ENCODE measurements around the gene RAB1A. TPM values are rescaled to one million over a fixed set of nuclear protein-coding genes. Genes with fewer than 3 reads are reported as not detected.

The RAB1A gene
- total RNA-seq, 1 donor from 2014 or later: 78.1 TPM

DNA sequence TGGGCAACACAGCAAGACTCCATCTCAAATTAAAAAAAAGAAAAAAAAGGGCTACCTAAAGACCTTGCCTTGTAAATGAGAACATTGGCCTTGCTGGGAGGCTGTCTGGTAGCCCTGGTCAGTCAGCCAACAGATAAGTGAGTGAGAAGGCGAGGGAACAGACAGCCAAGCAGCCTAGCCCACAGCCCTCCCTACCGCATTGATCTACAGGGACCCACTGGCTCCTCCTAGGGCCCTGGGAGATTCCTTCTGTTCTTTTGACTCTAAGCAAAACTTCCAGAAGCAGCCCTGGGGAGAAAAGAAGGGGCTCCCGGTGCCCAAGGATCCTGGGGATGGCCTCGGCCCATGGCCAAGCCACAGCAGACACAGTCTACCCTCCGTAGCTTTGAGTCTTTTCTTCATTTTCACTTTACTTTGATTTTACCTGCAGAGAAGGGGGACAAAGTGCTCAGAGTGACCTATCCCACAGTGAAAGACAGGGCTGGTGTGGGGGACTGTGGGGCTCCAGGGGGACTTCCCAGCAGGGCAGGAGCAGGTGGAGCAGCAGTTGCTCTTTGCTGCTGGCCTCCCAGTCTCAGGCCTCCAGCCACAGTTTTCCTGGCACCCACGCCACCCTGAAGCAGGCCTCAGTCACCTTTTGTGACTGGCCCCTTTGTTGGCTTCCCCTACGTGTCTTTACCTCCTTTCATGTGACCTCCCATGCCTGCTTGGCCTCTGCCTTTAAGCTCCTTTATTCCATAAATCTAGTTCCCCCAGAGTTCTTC, 68.6 kb downstream of the RAB1A start:
- no peak for DNase-seq

DNA sequence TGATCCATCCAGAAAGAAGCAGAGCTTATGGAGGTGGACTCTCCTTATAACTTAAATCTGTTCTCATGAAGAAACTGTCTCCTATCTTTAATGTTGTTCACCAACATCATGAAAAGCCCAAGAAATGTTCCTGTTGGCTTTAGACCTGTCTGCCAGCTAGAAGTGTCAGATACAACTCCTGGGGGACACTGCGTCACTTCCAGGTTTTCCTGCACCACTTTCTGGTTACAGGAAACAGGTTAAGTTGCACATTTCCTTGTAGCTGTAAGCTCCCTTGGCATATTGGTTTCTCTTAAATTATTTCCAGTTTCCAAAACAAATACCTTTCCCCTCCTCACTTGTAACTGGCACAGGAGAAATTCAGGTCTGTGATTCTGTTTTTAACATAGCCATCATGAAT, 70.8 kb downstream of the RAB1A start:
- no peak for DNase-seq

DNA sequence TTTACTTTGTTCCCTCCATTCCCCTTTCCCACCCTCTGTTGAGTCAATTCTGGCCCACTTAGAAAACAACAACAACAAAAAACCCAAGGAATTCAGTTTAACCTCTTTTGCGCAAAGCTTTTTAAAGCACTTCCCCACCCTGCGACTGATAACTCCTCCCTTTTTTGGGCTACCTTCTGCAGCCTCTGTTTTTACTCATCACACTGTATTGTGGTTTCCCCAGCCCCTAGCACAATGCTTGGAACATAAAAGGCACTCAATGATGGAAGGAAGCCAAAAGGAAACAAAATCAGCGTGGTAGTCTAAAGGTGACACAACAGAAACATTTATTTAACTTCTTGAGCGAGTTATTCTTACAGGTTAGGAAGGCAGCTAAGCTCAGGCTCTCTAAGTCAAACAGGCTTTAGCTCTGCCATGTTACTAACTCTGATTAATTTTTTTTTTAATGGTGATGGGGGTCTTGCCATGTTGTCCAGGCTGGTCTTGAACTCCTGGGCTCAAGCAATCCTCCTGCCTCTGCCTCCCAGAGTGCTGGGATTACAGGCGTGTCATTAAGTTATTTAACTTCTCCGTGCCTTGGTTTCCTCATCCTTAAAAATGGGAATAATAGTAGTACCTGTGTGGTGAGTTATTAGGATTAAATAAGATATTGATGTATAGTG, 72.4 kb downstream of the RAB1A start:
- DNase-seq: no peak

DNA sequence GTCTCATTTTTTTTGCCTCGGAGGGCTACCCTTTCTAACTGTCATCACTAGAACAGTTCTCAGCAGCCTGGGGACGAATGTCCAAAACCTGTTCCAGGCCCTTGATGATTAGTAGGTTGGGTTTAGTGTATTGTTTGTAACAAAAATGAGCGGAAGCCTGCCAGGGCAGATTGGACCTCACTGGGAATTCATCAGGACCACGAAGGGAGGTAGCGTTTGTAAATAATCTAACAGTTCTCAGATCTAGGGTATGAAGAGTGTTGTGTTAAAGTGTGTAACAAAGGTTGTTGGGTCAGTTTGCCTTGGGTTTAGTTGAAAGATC, 72.9 kb downstream of the RAB1A start:
- no peak for DNase-seq

DNA sequence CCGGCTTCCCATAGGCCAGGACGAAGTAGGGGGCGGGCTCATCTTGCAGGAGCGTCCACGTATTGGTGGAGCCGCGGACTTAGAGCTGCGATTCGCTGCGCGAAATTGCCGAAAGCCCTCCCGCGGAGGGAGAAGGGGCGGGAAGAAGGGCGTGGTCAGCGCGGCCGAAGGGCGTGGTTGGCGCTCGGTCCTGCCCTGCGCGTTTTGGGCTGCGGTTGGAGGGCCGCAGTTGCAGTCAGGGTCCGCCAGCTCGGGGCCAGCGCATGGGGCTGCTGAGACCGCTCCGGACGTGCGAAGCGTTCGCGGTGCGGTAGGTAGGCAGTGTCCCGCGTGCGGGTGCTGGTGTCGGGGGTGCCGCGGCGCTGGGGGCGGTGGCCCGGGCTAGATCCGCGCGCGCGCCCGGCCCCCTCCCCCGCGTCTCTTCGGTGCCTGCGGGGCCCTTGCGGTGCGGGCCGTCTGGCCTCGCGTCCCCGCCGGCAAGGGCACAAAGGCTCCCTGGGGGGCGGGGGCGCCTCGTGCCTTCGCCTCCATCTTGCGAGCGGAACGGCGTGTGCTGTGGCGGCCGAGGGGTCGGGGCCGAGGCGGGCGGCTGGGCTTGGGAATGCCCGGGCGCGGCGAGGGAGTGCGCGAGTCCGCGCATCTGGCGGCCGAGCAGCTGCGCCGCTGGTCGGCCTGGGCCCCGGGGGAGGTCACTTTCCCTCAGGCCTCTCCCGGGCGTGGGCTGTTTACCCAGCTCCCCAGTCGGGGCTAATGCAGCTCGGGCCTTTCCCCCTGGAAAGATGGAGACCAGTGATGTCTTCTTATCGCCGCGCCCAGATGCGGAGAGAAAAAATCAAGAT, 73.5 kb downstream of the RAB1A start, which contains the start of gene CEP68:
TSS of gene CEP68 (plus strand) at position 202 of the 839 bp plus-strand sequence. CDS start 13,029 bp downstream, outside the sequence.
- DNase-seq: peak; percentile 94

DNA sequence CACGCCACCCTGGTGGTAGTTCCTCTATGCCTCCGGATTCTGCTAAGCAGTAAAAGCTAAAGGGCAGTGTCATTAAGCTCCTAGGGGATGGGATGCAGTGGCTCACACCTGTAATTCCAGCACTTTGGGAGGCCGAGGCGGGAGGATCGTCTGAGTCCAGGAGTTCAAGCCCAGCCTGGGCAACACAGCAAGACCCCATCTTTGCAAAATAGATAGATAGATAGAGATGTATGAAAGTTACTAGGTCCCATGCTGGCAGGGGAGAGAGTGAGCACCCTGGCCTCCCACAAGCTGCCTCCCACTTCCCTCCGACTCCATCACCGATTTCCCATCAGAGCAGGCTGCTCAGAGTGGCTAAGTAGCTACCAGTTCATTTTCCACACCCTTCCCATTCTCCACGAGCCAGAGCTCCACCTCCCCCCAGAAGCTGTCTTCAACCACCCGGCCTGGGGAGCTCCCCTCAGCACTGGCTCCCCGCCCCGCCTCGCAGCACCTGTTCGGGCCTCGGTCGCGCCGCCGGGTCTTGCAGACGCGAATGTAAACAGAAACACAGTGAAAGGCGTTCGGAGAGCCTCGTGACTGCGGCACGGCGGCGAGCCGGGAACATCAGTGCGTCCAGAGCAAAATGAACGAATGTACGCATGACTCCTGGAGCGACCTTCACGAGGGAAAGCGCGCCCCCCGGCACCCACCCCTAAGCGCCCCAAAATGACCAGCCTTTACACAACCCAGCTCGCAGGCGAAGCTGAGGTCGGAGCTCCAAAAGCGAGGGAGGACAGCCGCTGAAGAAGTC, 74.3 kb downstream of the RAB1A start:
- DNase-seq: no peak

DNA sequence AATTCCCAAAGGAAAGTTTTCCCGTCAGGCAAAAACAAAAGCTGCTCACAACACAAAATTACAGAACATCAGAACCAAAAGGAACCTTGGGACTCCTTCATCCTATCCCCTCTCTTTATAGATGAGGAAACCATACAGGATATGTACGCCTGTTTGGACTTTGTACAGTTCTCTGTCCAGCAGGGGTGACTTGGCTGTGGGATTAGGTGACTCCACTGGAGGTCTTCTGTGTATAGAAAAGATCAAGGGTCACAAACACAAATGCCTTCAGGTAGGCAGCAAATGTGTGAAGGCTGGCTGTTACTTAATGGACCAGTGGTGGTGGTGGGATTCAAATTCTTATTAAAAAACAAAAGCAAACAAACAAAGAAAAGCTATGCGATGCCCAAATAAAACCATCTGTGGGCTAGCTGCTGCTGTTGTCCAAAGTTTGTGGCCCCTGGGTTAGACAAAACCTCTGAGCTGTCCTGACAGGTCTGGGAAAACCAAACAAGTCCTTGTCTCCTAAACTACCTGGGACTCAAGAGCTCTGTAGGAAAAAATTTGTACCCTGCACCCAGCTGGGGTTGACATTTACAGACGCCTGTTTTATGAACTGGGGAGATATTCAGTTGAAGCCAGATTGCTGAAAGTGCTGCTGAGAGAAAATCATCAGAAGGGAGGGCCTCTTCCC, 75.0 kb downstream of the RAB1A start:
- no peak for DNase-seq

DNA sequence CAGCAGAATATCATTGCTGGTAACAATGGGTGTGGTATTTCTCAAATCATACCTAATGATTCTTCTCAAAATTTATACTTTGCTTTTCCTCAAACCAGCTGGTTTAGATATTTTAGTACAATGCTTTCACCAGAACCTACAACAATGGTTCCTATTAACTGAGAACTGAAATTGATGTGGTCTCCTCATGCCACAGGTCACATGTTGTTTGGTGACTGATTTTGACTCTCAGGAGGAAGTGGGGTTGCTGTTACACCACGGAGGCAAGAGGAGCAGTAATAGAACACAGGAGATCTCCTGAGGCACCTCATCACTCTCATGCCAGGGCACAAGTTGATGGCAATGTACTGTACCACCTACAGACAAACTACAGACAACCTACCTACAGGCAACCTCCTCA, 76.7 kb downstream of the RAB1A start:
- no peak for DNase-seq

DNA sequence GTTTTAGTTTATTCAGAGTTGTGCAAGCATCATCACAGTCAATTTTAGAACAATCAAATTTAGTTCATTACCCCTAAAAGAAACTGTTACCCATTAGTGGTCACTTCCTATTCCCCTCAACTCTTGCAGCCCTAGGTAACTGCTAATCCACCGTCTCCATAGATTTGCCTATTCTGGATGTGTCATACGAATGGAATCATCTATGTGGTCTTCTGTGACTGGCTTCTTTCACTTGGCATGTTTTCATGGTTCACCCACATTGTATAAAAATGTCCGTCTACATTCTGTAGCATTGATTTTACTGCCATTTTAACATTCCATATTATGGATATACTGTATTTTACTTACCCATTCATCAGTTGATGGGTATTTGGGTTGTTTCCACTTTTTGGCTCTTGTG, 79.0 kb downstream of the RAB1A start:
- DNase-seq: no peak

DNA sequence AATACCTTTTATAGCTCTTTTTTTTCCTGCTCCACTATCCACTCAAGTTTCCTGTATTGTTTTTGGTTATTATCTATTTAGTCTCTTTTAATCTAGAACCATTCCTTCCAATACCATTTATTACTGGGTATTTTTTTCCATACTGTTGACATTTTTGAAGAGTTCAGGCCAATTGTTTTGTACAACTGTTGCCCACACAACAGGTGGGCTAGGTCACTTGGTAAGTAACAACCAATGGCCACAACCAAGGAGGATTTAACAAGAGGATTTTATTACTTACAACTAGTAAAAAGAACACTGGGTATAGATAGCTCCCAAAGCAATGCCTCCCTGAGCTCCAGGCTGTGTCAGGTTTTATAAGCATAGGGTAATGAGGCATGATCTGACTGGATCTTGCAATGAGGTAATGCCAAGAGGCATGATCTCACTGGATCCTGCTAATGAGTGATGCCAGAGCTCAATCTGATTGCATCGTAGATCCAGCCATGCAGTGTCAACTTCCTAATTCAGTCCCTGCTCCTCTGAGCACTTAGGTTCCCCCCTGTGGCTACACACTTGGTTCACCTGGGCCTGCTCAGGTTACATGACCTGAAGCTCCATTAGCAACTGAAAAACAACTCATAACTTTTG, 80.8 kb downstream of the RAB1A start:
- DNase-seq: no peak

DNA sequence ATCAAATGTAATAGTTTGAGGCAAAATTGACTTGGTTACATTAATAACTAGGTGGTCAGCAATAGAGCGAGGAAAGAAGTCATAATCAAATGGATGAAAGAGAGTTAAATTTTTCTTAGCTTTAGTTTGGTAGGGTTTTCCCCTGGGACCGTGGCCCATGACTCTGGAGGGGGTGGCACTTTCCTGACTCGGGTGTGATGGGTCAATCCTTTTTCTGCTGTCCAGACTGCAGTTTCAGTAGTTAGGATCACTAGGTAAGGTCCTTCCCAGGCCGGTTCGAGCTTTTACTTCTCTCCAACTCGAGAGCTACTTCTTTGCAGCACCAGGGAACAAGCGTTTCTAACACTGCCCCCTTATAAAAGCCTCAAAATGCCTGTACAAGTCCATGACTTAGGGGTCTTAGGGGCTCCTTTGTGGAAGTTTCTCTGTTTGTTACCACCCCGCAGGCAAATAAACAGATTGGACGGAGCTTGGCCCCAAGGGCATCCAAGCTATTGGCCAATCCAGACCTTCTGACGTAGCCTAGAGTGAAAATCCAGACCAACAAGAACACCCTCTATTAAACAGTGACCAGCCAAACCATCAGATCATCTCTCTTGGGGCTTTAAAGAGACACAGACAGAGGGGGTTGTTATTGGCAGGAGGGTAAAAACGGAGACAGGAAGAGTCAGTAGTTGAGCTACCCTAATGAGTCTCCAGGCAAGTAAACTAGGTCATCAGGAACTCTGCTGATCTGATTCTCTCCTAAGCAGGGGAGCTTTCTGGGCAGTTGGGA, 83.1 kb downstream of the RAB1A start:
- no peak for DNase-seq

DNA sequence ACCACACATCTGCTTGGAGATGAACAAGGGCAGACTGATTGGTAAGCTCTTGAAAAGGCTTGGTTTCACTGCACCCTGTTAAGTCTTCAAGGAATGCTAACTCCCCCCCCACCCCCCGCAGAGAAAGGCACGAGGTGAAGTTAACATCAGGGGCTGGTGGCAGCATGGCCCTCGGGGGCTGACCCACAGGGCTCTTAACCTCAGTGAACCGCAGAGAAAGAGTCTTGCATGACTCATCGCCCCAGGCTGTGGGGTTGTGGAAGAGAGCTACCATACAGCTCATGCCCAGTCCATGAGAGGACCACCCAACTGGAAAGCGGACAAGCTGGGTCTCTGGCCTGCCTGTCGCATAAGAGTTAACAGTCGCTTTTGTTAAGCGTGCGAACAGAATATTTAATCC, 84.3 kb downstream of the RAB1A start:
- no peak for DNase-seq

DNA sequence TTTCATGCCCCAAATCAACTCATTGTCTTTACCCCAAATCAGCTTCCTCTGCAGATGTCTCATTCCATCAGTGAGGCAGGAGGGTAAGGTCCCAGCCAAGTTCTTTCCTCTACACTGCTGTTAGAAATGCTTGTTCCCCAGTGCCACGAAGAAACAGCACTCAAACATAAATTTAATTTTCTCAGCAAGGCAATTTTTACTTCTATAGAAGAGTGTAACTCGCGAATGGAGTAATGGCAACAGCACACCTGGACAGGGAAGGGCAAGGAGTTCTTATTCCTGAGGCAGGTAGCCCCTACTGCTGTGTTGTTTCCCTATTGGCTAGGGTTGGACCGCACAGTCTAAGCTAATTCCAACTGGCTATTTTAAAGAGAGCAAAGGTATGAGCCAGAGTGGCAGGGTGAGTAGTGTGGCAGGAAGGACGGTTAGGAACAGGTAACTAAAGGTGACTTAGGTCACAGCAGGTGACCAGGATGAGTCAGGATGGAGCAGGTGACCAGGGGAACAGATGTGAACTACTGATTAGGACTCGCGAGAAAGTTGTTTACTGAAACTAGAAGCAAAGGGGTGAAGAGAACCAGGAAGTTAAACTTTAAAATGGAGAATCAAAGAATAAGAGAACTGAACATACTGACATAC, 85.7 kb downstream of the RAB1A start:
- no peak for DNase-seq

DNA sequence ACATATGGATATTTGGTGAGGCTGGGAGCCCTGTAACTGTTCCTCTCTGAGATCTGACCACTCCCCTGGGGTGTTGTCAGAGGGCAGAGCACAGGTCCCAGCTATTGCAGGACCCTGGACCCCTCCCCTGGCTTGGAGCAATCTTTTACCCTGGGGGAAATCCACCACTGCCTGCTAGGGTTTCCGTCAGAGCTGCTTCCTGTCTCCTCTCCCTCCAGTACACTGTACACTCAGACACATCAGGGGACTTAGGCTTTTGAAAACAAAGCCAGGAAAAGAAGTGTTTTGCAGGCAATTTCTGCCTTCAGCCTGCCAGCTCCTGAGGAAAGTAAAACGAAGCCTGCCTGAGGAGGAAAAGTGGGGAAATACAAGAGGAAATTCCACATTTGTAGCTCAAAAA, 86.9 kb downstream of the RAB1A start:
- DNase-seq: no peak

DNA sequence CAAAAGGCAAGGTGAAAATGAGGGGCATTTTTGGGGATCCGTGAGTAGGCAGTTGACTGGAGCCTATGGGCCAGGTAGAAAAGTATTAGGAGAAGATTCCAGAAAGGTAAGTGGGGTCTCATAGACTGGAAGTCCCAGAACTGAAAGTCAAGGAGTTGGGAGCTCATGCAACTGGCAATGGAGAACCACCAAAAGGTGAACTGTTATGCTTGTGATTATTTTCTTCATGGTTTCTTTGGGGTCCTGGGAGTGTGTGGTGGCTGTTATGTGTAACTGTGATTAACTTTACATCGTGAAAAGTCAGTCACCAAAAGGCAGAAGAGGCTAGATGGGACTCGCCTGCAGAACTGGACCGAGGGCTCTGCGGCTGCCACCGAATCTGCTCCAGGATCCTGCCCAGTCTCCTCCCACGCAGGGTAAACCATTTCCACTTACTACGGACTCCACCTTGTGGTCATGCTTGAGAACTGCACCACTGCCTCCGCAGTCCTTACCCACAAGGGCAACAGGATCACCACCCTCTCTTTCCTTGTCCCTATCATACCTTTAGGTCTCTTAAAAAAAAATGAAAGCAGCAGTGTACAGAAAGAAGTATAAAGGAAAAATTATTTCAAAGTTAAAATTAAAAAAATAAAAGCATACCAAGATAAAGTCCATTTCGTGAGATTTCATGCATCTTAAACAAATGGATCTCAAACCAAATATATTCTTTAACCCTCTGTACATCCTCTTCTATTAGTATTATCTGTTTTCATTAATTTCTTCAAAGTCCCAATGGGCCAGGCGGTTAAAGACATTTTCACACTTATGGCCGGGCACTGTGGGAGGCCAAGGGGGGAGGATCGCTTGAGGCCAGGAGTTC, 89.3 kb downstream of the RAB1A start:
- DNase-seq: peak; percentile 53

DNA sequence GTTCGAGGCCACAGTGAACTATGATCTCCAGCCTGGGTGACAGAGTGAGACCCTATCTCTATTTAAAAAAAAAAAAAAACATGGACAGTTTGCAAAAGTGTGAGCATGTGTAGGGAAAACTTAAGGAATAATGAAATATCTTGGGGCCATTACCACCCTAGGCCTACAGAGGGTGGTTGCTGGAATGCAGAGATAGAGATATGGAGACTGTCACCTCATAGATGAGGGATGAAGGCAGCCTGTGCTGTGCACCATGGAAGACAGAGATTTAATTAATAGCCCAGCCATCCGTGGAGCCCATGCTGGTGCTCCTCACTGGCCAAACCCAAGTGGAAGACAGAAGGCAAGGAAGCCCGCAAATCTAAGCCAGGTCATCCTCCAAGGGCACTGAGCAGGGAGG, 90.3 kb downstream of the RAB1A start:
- DNase-seq: no peak

DNA sequence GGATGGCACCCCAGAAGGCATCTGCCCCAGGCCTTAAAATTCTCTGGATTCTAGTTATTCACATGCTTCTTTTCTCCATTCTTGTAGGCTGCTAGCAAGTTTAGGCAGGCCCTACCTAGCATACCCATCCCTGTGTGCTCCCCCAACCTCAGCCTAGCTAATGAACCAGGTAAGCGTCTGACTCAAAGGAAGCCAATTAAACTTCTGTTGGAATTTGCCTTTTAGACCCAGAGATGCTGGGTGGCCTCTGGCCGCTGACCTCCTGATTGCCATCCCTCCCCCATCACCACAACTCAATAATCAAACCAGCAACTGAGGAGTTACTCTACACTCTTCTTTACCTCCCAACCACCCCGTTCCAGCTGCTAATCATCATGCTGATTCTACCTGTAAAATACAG, 92.7 kb downstream of the RAB1A start:
- no peak for DNase-seq

Data from skin of body (tissue), 2 donors.